Measurements from ENCODE around the gene NECTIN2. TPM values are rescaled to one million over a fixed set of nuclear protein-coding genes. Genes with fewer than 3 reads are reported as not detected.

The NECTIN2 gene
- 237 and 256 TPM in 2 replicates for total RNA-seq

GRCh38 chr19:44845612-44846454 is at the start of gene NECTIN2:
Gene NECTIN2, plus strand, starts transcription at chr19:44846297. Its CDS starts 229 bp downstream, at chr19:44846526.

GRCh38 chr19:44808463-44809371 is 37.4 kb upstream of the NECTIN2 start, which contains the start of gene BCAM:
Gene BCAM, plus strand, starts transcription at chr19:44809103. Its CDS starts 22 bp downstream, at chr19:44809125.

GRCh38 chr19:44891016-44891882 is 45.2 kb downstream of the NECTIN2 start, which contains the start of gene TOMM40:
Gene TOMM40, plus strand, starts transcription at chr19:44891254. Its CDS starts 162 bp downstream, at chr19:44891416.

GRCh38 chr19:44905437-44906160 is 59.5 kb downstream of the NECTIN2 start, which contains the start of gene APOE:
Gene APOE, plus strand, starts transcription at chr19:44905796. Its CDS starts 829 bp downstream, at chr19:44906625.

GRCh38 chr19:44914433-44915206 is 68.5 kb downstream of the NECTIN2 start, which contains the start of gene APOC1:
Gene APOC1, plus strand, starts transcription at chr19:44914608. Its CDS starts 284 bp downstream, at chr19:44914892.

Other genes with a start within 250 kb of the NECTIN2 start
- gene IGSF23, start 232.7 kb upstream of the NECTIN2 start, total RNA-seq: 1.2 and 1.3 TPM in 2 replicates
- gene PVR, start 202.4 kb upstream of the NECTIN2 start, total RNA-seq: 270 and 307 TPM in 2 replicates
- gene CEACAM19, start 174.8 kb upstream of the NECTIN2 start, total RNA-seq: 3.9 and 5.1 TPM in 2 replicates
- not detected in 2 replicates for gene CEACAM16, start 147.1 kb upstream of the NECTIN2 start, total RNA-seq
- 23.0 and 27.9 TPM in 2 replicates for gene BCL3, start 97.6 kb upstream of the NECTIN2 start, total RNA-seq
- gene CBLC, start 68.4 kb upstream of the NECTIN2 start, total RNA-seq: not detected in 2 replicates
- gene BCAM, start 37.2 kb upstream of the NECTIN2 start, total RNA-seq: 22.6 and 33.0 TPM in 2 replicates
- gene TOMM40, start 45.0 kb downstream of the NECTIN2 start, total RNA-seq: 120 and 129 TPM in 2 replicates
- gene APOE, start 59.5 kb downstream of the NECTIN2 start, total RNA-seq: 1.2 and 3.1 TPM in 2 replicates
- 2.1 TPM in 1 of 2 replicates, not detected in the other for gene APOC1, start 68.3 kb downstream of the NECTIN2 start, total RNA-seq
- gene APOC4, start 95.9 kb downstream of the NECTIN2 start, total RNA-seq: not detected in 2 replicates
- gene APOC2, start 99.8 kb downstream of the NECTIN2 start, total RNA-seq: not detected in 2 replicates
- 58.2 and 60.5 TPM in 2 replicates for gene CLPTM1, start 109.1 kb downstream of the NECTIN2 start, total RNA-seq
- 19.4 and 26.3 TPM in 2 replicates for gene RELB, start 155.2 kb downstream of the NECTIN2 start, total RNA-seq
- 37.9 and 50.6 TPM in 2 replicates for gene CLASRP, start 192.7 kb downstream of the NECTIN2 start, total RNA-seq
- 0.54 and 1.2 TPM in 2 replicates for gene ZNF296, start 230.2 kb downstream of the NECTIN2 start, total RNA-seq
- 61.6 and 68.9 TPM in 2 replicates for gene GEMIN7, start 233.0 kb downstream of the NECTIN2 start, total RNA-seq
- gene PPP1R37, start 246.9 kb downstream of the NECTIN2 start, total RNA-seq: 30.6 and 32.1 TPM in 2 replicates

Measured in mammary microvascular endothelial cell (primary cell).